Esophagus mucosa (tissue), 1 donor: Measurements from ENCODE around the gene ZNF284. TPM values are rescaled to one million over a fixed set of nuclear protein-coding genes. Genes with fewer than 3 reads are reported as not detected.
A peak's percentile ranks its signal among the peaks of the same experiment; 100 is the strongest.
"Not testable (repeated sequence)": the region's sequence is repeated elsewhere in the genome, so short reads cannot be mapped to it uniquely, and the experiment has no call there.

Source experiments
- ATAC-seq: fragments of 200-7000 bp; cut with Tn5 transposase; one replicate; pipeline ENCODE4 v1.9.1; 2020
- total RNA-seq: library from RNA; stranded (reverse); gene quantifications from one replicate; pipeline ENCODE4 v1.2.4, GENCODE V29; 2023
- donor health status: DM: yes; HTN: yes; CAD: no.

Gene ZNF284
- total RNA-seq, 1 donor from 2014 or later = 0.36 TPM

GRCh38 chr19:44111910-44112463 lies 40.0 kb downstream of the ZNF284 start:
- no peak for ATAC-seq

DNA sequence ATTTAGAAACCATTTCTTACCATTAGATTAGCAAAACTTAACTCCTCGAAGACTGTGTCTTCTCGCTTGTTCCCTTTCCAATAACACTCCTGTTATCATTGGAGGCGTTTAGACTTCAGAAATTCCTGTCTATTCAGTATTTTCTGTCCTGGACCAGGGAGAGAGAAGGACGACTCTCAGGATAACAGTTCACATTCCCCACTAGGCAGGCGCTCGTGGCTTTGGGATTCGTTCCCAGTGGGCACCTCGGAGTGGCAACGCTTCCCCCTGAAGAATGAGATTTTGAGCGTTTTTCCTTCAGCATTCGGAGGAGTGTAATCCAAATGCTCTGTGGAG lies 40.8 kb downstream of the ZNF284 start:
- ATAC-seq = no peak

DNA sequence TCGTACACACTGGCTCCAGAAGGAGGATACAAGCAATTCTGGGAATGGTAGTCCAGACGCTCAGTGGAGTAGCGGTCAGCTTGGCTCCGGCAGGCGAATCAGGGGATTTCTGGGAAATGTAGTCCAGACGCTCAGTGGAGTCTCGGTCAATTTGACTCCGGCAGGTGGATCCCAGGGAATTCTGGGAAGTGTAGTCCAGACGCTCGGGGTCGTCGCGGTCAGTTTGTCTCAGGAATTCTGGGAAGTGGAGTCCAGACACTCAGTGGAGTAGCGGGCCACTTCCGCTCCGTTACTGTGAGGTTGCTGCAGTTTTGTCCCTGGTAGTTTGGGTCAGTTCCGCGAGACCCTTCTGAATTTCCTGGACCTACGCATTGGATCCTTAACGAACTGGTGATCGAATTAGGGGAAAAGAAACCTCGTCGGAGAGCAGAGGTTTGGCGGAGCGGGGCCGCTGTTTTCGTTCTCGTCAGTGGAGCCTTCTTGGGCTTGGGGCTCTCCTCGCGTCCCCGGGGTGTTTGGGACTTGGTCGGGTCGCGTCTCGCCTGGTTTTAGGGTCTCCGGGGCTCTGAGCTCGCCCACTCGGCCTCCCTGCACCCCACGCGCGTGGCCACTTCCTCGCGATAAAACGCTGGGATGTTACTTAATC lies 41.3 kb downstream of the ZNF284 start, which contains the start of gene ZNF225:
Gene ZNF225, plus strand, starts transcription at position 262 of the 646 bp plus-strand sequence. CDS start 2,429 bp downstream, outside the sequence.
- ATAC-seq = peak; percentile 99

DNA sequence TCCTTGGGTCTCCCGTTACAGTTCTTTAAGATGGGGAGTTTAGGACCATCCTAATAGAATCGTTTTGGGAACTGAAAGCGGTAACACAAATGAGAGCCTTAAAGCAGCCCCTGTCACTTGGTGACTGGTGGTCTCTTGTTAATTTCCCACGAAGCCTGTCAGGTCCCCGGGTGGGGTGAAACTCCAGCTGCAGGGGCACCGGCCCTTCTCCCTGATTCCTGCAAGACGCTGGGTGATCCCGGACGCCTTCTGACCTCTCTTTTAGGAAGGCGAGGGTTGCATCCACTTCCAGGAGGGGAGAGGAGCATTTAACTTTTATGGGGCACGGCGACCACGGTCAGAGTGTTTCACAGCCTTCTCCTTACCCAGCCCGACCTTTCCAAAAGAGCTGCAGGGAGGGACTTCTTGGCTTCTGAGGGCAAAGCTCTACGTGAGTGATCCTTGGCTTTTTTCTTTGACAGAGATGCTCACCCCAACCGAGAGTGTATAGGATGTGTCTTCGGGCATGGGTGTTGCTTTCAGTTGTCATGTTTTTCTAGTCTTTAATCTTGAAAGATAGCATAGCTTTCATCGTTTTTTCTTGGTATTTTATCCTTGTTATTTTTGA lies 41.9 kb downstream of the ZNF284 start:
- ATAC-seq = no peak

GRCh38 chr19:44121162-44121561 lies 49.2 kb downstream of the ZNF284 start:
- not testable (repeated sequence) for ATAC-seq

GRCh38 chr19:44131955-44132354 lies 60.0 kb downstream of the ZNF284 start:
- no peak for ATAC-seq

Other genes with a start within 250 kb of the ZNF284 start
- gene ZNF283, start 244.8 kb upstream of the ZNF284 start, total RNA-seq = 5.3 TPM
- gene ZNF404, start 188.2 kb upstream of the ZNF284 start, total RNA-seq = 0.36 TPM
- gene ZNF45, start 136.9 kb upstream of the ZNF284 start, total RNA-seq = 6.0 TPM
- gene ZNF221, start 120.9 kb upstream of the ZNF284 start, total RNA-seq = 0.88 TPM
- 1.8 TPM for gene ZNF155, start 88.0 kb upstream of the ZNF284 start, total RNA-seq
- 2.1 TPM for gene ZNF230, start 69.2 kb upstream of the ZNF284 start, total RNA-seq
- 1.00 TPM for gene ZNF222, start 46.8 kb upstream of the ZNF284 start, total RNA-seq
- gene ZNF223, start 20.1 kb upstream of the ZNF284 start, total RNA-seq = 2.2 TPM
- 6.2 TPM for gene ZNF224, start 22.2 kb downstream of the ZNF284 start, total RNA-seq
- 1.8 TPM for gene ZNF225, start 41.2 kb downstream of the ZNF284 start, total RNA-seq
- 3.0 TPM for gene ZNF234, start 69.4 kb downstream of the ZNF284 start, total RNA-seq
- gene ZNF226, start 92.9 kb downstream of the ZNF284 start, total RNA-seq = 12.4 TPM
- gene ZNF227, start 140.4 kb downstream of the ZNF284 start, total RNA-seq = 6.1 TPM
- not detected for gene ZNF233, start 187.7 kb downstream of the ZNF284 start, total RNA-seq
- gene ZNF235, start 232.9 kb downstream of the ZNF284 start, total RNA-seq = 2.5 TPM